NCI-H146 (cell line): Measurements from ENCODE around the gene CA14.
"Not testable (repeated sequence)": the region's sequence is repeated elsewhere in the genome, so short reads cannot be mapped to it uniquely, and the experiment has no call there.

ENCODE experiments used
- DNase-seq: peaks from one replicate; lab custom pipeline; 2025; lab: John Stamatoyannopoulos, UW

Gene CA14

GRCh38 chr1:150236614-150237100, 20.9 kb upstream of the CA14 start:
- peak; percentile 55 for DNase-seq

DNA sequence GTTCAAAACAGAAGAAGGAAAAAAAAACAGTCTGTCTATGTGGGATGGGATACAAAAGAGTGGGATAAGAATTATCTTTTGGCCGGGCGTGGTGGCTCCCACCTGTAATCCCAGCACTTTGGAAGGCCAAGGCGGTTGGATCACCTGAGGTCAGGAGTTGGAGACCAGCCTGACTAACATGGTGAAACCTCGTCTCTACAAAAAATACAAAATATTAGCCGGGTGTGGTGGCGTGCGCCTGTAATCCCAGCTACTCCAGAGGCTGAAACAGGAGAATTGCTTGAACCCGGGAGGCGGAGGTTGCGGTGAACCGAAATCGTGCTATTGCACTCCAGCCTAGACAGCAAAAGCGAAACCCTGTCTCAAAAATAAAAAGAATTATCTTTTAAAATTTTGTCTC, 20.4 kb upstream of the CA14 start:
- not testable (repeated sequence) for DNase-seq

- DNase-seq = no peak
Measured at GRCh38 chr1:150237746-150238145, 19.8 kb upstream of the CA14 start.

GRCh38 chr1:150243003-150243402, 14.6 kb upstream of the CA14 start:
- no peak for DNase-seq

DNA sequence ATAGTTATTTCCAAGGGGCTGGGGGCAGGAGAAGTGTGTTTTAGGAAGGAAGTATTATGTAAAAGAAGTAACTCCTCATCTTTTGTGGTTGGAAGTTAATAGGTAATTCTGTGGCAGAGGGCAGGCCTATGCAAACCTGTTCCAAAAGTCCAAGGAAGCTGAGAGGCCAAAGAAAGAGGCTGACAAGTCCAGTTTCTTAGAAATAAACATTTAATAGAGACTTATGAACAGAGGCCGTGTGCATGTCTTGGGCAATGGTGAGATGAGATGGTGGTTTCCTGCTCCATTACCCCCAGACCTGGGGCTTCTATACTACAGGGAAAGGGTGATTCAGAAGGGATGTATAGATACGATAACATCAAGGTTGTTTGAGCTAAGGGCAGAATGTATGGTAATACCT, 7.6 kb upstream of the CA14 start:
- no peak for DNase-seq

DNA sequence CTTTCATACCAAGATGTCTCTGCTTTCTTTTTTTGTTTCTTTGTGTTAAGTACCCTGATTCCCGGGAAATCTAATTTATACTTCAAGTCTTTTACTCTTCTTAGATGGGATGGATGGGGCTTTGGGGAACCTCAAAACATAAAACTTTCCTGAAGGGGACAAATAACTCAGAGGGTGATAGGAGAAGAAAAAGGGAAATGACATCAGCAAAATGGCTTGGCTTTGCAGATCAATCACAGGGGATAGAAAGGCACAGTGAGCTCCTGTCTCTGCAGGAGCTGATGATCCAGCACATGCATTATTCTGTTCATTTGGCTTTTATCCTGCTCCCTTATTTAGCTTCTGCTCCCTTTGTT, 1.4 kb upstream of the CA14 start:
- peak; percentile 16 for DNase-seq

- peak; percentile 66 for DNase-seq
Measured at GRCh38 chr1:150256554-150257341, 826 bp upstream of the CA14 start.

DNA sequence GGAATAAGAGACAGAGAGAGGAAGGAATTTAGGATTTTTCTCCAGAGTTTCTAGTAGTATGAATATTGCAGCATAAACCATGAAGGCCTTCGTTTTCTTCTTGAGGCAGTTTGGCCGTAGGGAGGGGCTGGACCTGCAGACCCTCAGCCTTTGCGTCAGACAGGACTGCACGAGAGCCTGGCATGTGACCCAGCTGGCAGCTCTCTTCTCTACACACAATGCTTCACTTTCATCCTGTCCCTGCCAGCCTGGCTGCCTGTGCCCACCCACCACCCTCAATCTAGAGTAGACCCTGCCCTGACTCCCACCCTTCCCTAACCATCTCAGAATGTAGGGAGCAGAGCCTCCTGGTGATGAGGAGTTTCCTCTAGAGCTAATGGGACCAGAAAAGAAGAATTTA, 1.6 kb downstream of the CA14 start:
- DNase-seq = no peak

- DNase-seq = peak; percentile 78
Measured at GRCh38 chr1:150259758-150260669, 2.4 kb downstream of the CA14 start.

GRCh38 chr1:150261367-150261766, 3.8 kb downstream of the CA14 start:
- DNase-seq = no peak

DNA sequence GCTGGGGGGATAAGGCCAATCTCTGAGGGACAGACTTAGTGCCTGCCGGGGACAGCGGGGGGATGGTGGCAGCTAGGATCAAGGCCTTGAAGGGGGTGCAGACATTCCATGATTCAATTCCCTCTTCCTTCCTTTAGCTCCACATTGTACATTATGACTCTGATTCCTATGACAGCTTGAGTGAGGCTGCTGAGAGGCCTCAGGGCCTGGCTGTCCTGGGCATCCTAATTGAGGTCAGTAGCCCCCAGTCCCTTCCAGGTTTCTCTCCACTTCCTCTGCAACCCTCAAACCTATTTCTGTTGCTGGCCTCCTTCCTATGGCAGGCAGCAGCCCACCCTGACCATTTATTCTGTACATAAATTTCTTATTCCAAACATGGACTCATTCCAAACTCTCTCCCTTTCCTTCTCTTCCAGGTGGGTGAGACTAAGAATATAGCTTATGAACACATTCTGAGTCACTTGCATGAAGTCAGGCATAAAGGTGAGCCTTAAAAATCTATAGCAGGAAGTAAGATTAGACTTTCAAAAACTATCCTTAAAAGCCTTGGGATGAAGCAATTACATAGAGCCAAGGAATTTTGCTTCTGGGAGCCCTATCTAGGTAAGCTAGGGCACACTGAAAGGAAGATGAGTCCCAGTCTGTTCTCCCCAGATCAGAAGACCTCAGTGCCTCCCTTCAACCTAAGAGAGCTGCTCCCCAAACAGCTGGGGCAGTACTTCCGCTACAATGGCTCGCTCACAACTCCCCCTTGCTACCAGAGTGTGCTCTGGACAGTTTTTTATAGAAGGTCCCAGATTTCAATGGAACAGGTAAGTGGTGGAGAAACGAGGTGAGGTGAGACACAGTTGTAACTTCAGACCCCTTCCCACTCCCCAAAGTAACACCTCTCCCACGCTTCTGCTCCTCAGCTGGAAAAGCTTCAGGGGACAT, 5.1 kb downstream of the CA14 start:
- DNase-seq = no peak

DNA sequence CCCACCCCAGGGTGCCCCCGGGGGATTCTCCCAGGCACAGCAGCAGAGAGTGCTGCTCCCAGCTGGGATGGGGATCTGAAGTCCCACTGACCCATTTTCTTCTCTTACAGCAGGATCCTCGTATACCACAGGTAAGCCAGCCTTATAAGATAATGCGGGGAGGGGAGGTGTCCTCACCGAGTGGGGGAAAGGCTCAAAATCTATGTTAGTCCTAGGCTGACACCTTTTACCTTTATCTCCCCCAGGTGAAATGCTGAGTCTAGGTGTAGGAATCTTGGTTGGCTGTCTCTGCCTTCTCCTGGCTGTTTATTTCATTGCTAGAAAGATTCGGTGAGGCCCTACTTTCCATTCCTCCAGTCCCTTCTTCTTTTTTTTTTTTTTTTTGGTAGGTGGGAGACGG, 6.0 kb downstream of the CA14 start:
- DNase-seq = no peak

DNA sequence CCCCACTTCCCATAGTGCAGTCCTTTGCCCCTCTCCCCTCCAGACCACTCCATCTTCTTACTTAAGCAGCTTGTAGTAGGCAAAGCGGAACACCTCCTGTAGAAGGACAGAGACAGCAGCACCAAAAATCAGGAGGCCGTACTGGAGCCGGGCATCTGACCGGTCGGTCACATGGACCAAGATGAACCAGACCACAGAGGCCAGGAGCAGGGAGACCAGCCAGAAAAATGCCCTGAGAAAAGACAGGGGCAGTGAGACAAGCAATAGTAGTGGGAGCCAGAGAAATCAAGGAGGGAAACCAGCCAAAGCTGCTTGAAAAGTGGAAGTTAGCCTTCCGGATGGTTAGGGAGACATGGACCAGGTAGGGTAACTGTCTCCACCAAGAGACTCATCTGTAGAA, 10.3 kb downstream of the CA14 start:
- no peak for DNase-seq

DNA sequence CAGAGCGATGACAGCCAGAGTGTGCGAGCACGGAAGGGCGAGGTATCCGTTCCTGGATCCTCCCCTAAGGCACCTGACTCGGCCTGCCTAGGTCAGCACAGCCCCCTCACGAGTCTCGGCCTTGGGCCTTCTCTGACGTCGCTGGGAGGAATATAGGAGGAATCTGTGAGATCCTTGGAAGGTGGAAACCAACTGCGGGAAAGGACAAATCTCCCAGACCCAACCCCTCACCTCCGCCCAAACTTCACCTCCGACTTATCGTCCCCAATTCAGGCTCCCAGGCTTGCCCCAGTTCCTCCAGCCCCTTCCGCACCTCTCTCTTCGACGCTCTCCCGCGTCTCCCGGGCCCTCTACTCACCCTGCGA, 10.7 kb downstream of the CA14 start:
- peak; percentile 19 for DNase-seq

- DNase-seq = peak; percentile 97
Measured at GRCh38 chr1:150268705-150269403, 11.3 kb downstream of the CA14 start, which contains the start of gene APH1A. APH1A (minus strand) TSS chr1:150269016; CDS start chr1:150268810, 206 bp downstream.

GRCh38 chr1:150269451-150269850, 11.9 kb downstream of the CA14 start:
- no peak for DNase-seq

DNA sequence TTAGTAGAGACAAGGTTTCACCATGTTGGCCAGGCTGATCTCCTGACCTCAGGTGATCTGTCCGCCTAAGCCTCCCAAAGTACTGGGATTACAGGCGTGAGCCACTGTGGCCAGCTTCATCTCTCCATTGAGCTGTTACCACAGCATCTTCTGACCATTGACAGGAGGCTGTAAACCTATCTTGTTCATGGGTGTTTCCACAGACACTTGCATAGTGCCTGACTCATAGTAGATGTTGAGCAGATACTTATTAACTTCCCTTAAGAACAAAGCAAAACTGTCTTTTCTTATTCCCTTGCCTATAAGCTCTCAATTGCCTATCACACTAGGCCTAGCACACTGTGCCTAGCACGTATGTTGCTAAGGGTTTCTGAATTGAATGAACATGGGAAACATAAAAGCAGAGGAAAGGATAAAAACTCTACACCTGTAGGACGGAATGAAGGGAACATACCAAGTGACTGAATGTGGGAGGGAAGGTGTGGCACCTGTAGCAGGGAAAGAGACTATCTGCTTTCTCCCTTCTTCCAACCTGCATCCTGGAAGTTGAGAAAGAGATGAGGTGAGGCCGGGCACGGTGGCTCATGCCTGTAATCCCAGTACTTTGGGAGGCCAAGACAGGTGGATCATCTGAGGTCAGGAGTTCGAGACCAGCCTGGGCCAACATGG, 13.9 kb downstream of the CA14 start:
- DNase-seq = no peak

DNA sequence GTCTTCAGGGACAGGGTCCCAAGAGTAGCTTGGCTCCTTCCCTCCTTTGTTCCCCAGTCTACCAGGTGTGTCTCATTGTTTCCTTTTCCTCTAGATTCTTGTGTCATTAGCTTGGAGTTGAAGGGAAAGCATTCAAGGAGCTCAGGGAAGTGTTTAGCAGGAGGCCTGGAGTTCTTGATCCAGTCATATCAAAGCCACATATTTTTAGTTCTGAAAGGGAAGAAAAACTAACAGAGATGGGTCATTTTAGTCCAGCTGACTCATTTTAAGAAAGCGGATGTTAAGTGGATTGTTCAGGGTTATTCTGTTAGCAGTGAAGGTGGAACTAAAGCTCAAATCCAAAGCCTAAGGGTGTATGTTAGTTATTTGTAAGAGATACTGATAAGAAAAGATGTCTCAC, 15.7 kb downstream of the CA14 start:
- DNase-seq = no peak

DNA sequence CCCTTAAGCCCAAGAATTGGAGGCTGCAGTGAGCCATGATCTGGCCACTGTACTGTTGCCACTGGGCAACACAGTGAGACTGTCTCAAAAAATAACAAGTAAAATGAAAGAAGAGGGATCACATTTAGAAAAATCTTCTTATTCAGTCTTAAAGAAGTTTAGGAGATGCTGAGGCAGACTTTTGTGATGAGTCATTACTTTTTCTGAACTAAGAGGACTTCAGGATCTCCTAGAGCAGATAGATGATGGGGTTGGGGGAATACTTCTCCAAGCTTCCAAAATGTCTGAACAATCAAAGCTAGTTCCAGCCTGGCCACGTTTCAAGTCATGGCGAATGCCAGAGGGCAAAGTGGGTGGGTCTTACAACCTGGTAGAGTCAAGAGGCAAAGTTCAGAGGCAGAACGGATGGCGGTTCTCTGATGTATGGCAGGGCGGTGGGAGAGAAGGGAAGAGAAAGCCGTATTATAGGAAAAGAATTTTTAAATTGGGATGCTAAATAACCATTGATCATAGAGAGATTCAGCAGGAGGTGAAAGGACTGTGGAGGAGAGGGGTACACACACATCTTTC, 22.6 kb downstream of the CA14 start:
- DNase-seq = no peak

- peak; percentile 71 for DNase-seq
Measured at GRCh38 chr1:150281221-150281757, 23.7 kb downstream of the CA14 start.
